ENCODE measurements around the gene VSIG8. TPM values are rescaled to one million over a fixed set of nuclear protein-coding genes. Genes with fewer than 3 reads are reported as not detected.
A peak's percentile ranks its signal among the peaks of the same experiment; 100 is the strongest.

VSIG8 gene
- total and polyA plus RNA-seq, 2 donors (not counting 3 experiments of a cell fraction or from before 2014, with no cell fraction given), result not detected

DNA sequence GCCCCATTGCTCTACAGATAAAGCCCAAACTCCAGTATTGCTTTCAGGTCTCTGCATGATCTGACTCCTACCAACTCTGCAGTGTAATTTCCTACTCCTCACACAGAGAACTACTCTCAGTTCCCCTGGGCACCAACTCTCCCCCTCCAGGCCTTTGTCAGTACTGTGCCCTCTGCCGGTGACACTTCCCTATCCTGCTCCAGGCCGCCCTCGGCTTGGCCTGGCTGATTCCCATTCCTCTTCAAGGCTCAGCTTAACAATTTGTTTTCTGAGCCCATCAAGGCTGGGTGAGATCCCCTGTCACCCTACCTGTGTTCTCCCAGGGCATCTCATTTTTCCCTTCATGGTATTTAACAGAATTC is 33.2 kb downstream of the VSIG8 start:
- intact Hi-C loops (cut with micrococcal nuclease), result loop anchor here (1.0 kb wide), 2 partner anchors 30 to 699 kb away; no protein-coding TSS in a partner anchor
- POLR2A ChIA-PET, result no interaction called here
- dilution Hi-C loops (cut with MboI; ENCODE audit: extremely low pct_ligation_motif_present, low sequenced_read_pairs), result no loop called here
- DNase-seq (ENCODE audit: low read depth, low spot score), result peak; percentile 20
- Histone ChIP-seq H2AFZ (ENCODE audit: low read depth, low read length) (no peak overlapping the region), H3K9me1 (replicated peaks; ENCODE audit: control insufficient read depth, extremely low read depth, insufficient read depth, low read length) (no peaks in the 10 kb centered on the region), H3K27me3 (ENCODE audit: control insufficient read depth in 2 of 2, insufficient read depth in 2 of 2, low read length in 2 of 2) (peaks cover 0 to 2% of the 10 kb centered on the region in 2 experiments), H3K79me2 (ENCODE audit: control insufficient read depth, insufficient read depth, low read length) (no peaks in the 10 kb centered on the region), H3K27ac (ENCODE audit: insufficient read depth, low read depth, low read length) (no peak overlapping the region), H3K4me3 (replicated peaks in 1 of 3; ENCODE audit: insufficient read depth in 1 of 3, low read depth in 1 of 3, low read length in 3 of 3) (no peak overlapping the region), H4K20me1 (replicated peaks; ENCODE audit: control insufficient read depth, extremely low read depth, insufficient read depth, low read length) (no peaks in the 10 kb centered on the region), H3K4me1 (ENCODE audit: control insufficient read depth, extremely low read depth, insufficient read depth, low read length) (no peaks in the 10 kb centered on the region), H3K4me2 (ENCODE audit: insufficient read depth, low read length) (no peak overlapping the region), H3K9ac (replicated peaks; ENCODE audit: extremely low read depth, insufficient read depth, low read length) (no peak overlapping the region), H3K9me3 (replicated peaks; ENCODE audit: control insufficient read depth, insufficient read depth, low read length) (no peaks in the 10 kb centered on the region), H3K36me3 (ENCODE audit: control insufficient read depth in 2 of 2, extremely low read depth in 1 of 2, insufficient read depth in 2 of 2, low read length in 2 of 2) (no peaks in the 10 kb centered on the region)
- FAIRE-seq, result peak; percentile 15
- TF ChIP-seq GATA2 (IDR thresholded peaks at IDR 0.05; ENCODE audit: insufficient read depth, insufficient read length, low read depth, low read length), result no peak
- TF ChIP-seq, protein P1, sequence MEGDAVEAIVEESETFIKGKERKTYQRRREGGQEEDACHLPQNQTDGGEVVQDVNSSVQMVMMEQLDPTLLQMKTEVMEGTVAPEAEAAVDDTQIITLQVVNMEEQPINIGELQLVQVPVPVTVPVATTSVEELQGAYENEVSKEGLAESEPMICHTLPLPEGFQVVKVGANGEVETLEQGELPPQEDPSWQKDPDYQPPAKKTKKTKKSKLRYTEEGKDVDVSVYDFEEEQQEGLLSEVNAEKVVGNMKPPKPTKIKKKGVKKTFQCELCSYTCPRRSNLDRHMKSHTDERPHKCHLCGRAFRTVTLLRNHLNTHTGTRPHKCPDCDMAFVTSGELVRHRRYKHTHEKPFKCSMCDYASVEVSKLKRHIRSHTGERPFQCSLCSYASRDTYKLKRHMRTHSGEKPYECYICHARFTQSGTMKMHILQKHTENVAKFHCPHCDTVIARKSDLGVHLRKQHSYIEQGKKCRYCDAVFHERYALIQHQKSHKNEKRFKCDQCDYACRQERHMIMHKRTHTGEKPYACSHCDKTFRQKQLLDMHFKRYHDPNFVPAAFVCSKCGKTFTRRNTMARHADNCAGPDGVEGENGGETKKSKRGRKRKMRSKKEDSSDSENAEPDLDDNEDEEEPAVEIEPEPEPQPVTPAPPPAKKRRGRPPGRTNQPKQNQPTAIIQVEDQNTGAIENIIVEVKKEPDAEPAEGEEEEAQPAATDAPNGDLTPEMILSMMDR (IDR thresholded peaks at IDR 0.05; ENCODE audit: extremely low read depth in 1 of 2, insufficient read depth in 1 of 2, low read depth in 1 of 2, low read length in 2 of 2), result peak; percentile 43 to 57
- CTCF ChIA-PET, result interaction anchor here (1.0 to 9.0 kb wide), 14 partner anchors 12 to 697 kb away, joined by 3 to 71 read pairs (median 4); partner anchors contain the start of gene DUSP23
- no TSS peak for BruUV-seq (replicated peaks)

DNA sequence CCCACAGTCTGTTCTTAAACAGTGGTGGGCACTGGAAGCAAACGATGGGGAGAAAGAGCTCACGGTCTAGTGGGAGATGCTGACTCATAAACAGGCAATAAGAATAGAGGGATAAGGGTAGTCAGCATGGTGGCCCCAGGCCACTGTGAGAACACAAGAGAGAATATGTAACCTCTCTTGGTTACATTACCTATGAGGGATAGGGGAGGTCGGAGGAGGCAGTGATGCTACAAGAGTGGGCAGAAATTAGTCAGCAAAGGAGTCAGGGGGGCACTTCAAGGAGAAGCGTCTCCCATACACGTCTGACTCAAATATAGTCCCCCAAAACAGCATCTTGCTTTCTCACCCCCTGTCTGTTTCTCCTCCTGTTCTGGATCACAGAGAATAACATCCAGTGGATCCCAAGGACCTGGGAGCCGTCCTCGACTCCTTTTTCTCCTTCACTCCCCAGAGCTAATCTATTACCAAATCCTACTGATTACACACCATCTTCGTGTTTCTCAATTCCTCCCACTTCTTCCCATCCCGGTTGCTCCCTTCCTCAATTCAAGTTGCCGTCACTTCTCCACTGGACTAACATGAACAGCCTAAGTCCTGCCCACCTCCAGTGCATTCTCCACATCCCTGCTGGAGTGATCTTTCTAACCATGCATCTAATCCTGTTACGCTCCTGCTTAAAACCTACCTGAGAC is 33.7 kb downstream of the VSIG8 start:
- no peaks in the 10 kb centered on the region for H3K9me3 ChIP-seq (replicated peaks; ENCODE audit: control insufficient read depth, insufficient read depth, low read length)
- TF ChIP-seq, protein P2, sequence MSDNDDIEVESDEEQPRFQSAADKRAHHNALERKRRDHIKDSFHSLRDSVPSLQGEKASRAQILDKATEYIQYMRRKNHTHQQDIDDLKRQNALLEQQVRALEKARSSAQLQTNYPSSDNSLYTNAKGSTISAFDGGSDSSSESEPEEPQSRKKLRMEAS (IDR thresholded peaks at IDR 0.05; ENCODE audit: insufficient read depth, insufficient read length), result no peak
- TF ChIP-seq POLR2AphosphoS5 (IDR thresholded peaks at IDR 0.05; ENCODE audit: insufficient read depth, low read depth, low read length) (no peak), JUN (IDR thresholded peaks at IDR 0.05; ENCODE audit: borderline replicate concordance, insufficient read depth, insufficient read length, low read depth) (no peak), FOS (IDR thresholded peaks at IDR 0.05; ENCODE audit: borderline replicate concordance, insufficient read depth, low read length) (no peak), GATA2 (IDR thresholded peaks at IDR 0.05; ENCODE audit: insufficient read depth, insufficient read length, low read depth, low read length) (no peak)
- no peaks in the 10 kb centered on the region for H4K20me1 ChIP-seq (replicated peaks; ENCODE audit: control insufficient read depth, extremely low read depth, insufficient read depth, low read length)
- H3K27me3 ChIP-seq (ENCODE audit: control insufficient read depth in 2 of 2, insufficient read depth in 2 of 2, low read length in 2 of 2), result peaks cover 0 to 7% of the 10 kb centered on the region in 2 experiments
- H3K4me3 ChIP-seq (replicated peaks in 1 of 3; ENCODE audit: insufficient read depth in 1 of 3, low read depth in 1 of 3, low read length in 3 of 3), result no peak overlapping the region
- no peak for DNase-seq (ENCODE audit: low read depth, low spot score)
- CTCF ChIA-PET, result interaction anchor here (0.6 to 9.0 kb wide), 12 partner anchors 13 to 696 kb away, joined by 3 to 71 read pairs (median 6); partner anchors contain the start of gene DUSP23
- H3K4me2 ChIP-seq (ENCODE audit: insufficient read depth, low read length), result no peak overlapping the region
- H3K9me1 ChIP-seq (replicated peaks; ENCODE audit: control insufficient read depth, extremely low read depth, insufficient read depth, low read length), result no peaks in the 10 kb centered on the region
- FAIRE-seq, result no peak
- H3K79me2 ChIP-seq (ENCODE audit: control insufficient read depth, insufficient read depth, low read length), result no peaks in the 10 kb centered on the region
- intact Hi-C loops (cut with micrococcal nuclease) (loop anchor here (1.0 kb wide), 2 partner anchors 29 to 698 kb away; no protein-coding TSS in a partner anchor), dilution Hi-C loops (cut with MboI; ENCODE audit: extremely low pct_ligation_motif_present, low sequenced_read_pairs) (no loop called here)
- H2AFZ ChIP-seq (ENCODE audit: low read depth, low read length), result no peak overlapping the region
- BruUV-seq (replicated peaks), result no TSS peak
- no peak overlapping the region for H3K9ac ChIP-seq (replicated peaks; ENCODE audit: extremely low read depth, insufficient read depth, low read length)
- no peak overlapping the region for H3K27ac ChIP-seq (ENCODE audit: insufficient read depth, low read depth, low read length)
- no peaks in the 10 kb centered on the region for H3K4me1 ChIP-seq (ENCODE audit: control insufficient read depth, extremely low read depth, insufficient read depth, low read length)
- no peaks in the 10 kb centered on the region for H3K36me3 ChIP-seq (ENCODE audit: control insufficient read depth in 2 of 2, extremely low read depth in 1 of 2, insufficient read depth in 2 of 2, low read length in 2 of 2)
- POLR2A ChIA-PET, result no interaction called here
